ENCODE data around the gene RANBP9. TPM values are rescaled to one million over a fixed set of nuclear protein-coding genes. Genes with fewer than 3 reads are reported as not detected.

The RANBP9 gene
- total RNA-seq, 3 donors from 2014 or later = 43.9 to 51.5 (median 48.0) TPM

DNA sequence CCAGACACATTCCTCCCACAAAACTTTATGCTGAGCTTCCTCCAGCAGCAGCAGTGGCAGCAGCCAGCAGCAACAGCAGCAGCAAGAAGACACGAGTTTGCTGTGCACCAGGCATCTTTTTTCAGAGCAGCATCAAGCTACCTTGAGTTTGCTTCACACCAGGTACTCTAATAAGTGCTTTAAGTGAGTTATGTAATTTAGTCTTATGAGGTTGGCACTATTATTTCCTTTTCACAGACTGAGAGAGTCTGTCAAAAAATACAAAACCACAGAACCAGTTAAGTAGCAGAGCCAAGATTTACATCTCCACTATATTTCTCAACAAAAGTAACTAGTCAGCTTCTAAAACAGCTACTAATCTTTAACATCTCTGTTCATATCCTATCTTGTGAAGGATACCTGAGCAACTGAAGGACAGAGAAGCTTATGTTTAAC, 23.7 kb downstream of the RANBP9 start:
- intact Hi-C loops (cut with DNase I; ENCODE audit: low total_unique reads) = no loop called here
- H3K36me3 ChIP-seq = no peaks in the 10 kb centered on the region
- H3K9me3 ChIP-seq = no peaks in the 10 kb centered on the region
- H3K27me3 ChIP-seq = no peaks in the 10 kb centered on the region
- no peak for TF ChIP-seq POLR2A (IDR thresholded peaks at IDR 0.05)
- TF ChIP-seq POLR2AphosphoS5 (IDR thresholded peaks at IDR 0.05) = no peak
- TF ChIP-seq, protein P1, sequence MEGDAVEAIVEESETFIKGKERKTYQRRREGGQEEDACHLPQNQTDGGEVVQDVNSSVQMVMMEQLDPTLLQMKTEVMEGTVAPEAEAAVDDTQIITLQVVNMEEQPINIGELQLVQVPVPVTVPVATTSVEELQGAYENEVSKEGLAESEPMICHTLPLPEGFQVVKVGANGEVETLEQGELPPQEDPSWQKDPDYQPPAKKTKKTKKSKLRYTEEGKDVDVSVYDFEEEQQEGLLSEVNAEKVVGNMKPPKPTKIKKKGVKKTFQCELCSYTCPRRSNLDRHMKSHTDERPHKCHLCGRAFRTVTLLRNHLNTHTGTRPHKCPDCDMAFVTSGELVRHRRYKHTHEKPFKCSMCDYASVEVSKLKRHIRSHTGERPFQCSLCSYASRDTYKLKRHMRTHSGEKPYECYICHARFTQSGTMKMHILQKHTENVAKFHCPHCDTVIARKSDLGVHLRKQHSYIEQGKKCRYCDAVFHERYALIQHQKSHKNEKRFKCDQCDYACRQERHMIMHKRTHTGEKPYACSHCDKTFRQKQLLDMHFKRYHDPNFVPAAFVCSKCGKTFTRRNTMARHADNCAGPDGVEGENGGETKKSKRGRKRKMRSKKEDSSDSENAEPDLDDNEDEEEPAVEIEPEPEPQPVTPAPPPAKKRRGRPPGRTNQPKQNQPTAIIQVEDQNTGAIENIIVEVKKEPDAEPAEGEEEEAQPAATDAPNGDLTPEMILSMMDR (IDR thresholded peaks at IDR 0.05) = no peak
- peaks cover 0 to 11% of the 10 kb centered on the region in 2 donors for H3K4me1 ChIP-seq
- no peak for DNase-seq (ENCODE audit: low spot score in 2 of 2)
- H3K4me3 ChIP-seq = no peak overlapping the region
- no peak overlapping the region for H3K27ac ChIP-seq

DNA sequence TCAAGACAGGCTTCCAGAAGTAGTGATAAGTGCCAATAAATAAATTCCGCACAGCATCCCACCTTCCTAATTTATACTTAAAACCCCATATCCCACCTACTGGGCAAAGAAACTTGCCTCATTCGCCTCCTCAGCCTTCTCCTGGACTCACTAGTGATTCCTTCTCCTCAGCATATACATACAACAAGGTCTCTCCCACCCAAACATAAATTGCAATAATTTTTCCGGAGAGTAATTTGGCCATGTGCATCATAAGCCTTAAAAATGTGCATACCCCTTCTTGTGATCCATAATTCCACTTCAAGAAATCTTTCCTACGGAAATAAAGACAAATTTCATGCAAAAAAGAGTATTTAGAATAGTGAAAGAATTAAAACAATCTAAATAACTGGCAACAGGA, 26.8 kb downstream of the RANBP9 start:
- H3K4me3 ChIP-seq = no peak overlapping the region
- intact Hi-C loops (cut with DNase I; ENCODE audit: low total_unique reads) = no loop called here
- no peaks in the 10 kb centered on the region for H3K9me3 ChIP-seq
- H3K36me3 ChIP-seq = no peaks in the 10 kb centered on the region
- no peaks in the 10 kb centered on the region for H3K27me3 ChIP-seq
- TF ChIP-seq POLR2AphosphoS5 (IDR thresholded peaks at IDR 0.05) = no peak
- TF ChIP-seq POLR2A (IDR thresholded peaks at IDR 0.05) = no peak
- TF ChIP-seq, protein P1 (IDR thresholded peaks at IDR 0.05) = no peak
- DNase-seq (ENCODE audit: low spot score in 2 of 2) = no peak
- peaks cover 0 to 11% of the 10 kb centered on the region in 2 donors for H3K4me1 ChIP-seq
- H3K27ac ChIP-seq = no peak overlapping the region

DNA sequence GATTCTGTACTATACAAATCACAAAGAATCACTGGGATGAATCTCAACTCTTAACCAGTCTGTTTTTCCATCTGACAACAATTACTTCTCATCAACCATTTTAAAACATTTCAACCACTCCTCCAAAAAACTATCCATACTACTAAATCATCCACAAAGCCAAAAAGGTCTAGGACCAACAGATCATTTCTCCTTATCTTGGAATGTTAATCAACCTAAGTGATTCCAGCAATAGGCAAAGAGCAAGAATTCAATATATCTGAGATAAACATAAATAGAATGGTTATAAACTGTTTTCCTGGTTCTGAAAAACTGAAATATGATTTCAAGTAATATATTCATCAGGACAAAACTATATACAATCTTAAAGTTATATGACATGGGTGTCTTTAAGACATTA, 28.6 kb downstream of the RANBP9 start:
- no peaks in the 10 kb centered on the region for H3K36me3 ChIP-seq
- no peak overlapping the region for H3K4me3 ChIP-seq
- no peak overlapping the region for H3K27ac ChIP-seq
- H3K9me3 ChIP-seq = no peaks in the 10 kb centered on the region
- H3K27me3 ChIP-seq = no peaks in the 10 kb centered on the region
- intact Hi-C loops (cut with DNase I; ENCODE audit: low total_unique reads) = no loop called here
- TF ChIP-seq, protein P1 (IDR thresholded peaks at IDR 0.05) = no peak
- no peak for TF ChIP-seq POLR2AphosphoS5 (IDR thresholded peaks at IDR 0.05)
- no peak for TF ChIP-seq POLR2A (IDR thresholded peaks at IDR 0.05)
- DNase-seq (ENCODE audit: low spot score in 2 of 2) = no peak
- peaks cover 0 to 6% of the 10 kb centered on the region in 2 donors for H3K4me1 ChIP-seq

DNA sequence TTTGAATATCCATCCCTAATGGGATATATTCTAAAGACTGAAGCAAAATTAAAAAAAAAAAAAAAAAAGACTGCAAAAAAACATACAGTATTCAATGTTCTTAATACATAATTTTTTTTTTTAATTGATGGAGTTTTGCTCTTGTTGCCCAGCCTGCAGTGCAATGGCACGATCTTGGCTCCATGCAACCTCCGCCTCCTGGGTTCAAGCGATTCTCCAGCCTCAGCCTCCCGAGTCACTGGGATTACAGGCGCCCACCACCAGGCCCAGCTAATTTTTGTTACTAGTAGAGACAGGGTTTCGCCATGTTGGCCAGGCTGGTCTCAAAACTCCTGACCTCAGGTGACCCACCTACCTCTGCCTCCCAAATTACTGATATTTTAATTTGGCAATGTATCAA, 29.3 kb downstream of the RANBP9 start:
- Histone ChIP-seq H3K27ac (no peak overlapping the region), H3K36me3 (no peaks in the 10 kb centered on the region), H3K4me3 (no peak overlapping the region), H3K9me3 (peaks cover 0 to 2% of the 10 kb centered on the region in 2 donors), H3K27me3 (no peaks in the 10 kb centered on the region), H3K4me1 (no peaks in the 10 kb centered on the region)
- DNase-seq (ENCODE audit: low spot score in 2 of 2) = no peak
- intact Hi-C loops (cut with DNase I; ENCODE audit: low total_unique reads) = no loop called here
- TF ChIP-seq, protein P1 (IDR thresholded peaks at IDR 0.05) = no peak
- TF ChIP-seq POLR2A (IDR thresholded peaks at IDR 0.05) (no peak), POLR2AphosphoS5 (IDR thresholded peaks at IDR 0.05) (no peak)

DNA sequence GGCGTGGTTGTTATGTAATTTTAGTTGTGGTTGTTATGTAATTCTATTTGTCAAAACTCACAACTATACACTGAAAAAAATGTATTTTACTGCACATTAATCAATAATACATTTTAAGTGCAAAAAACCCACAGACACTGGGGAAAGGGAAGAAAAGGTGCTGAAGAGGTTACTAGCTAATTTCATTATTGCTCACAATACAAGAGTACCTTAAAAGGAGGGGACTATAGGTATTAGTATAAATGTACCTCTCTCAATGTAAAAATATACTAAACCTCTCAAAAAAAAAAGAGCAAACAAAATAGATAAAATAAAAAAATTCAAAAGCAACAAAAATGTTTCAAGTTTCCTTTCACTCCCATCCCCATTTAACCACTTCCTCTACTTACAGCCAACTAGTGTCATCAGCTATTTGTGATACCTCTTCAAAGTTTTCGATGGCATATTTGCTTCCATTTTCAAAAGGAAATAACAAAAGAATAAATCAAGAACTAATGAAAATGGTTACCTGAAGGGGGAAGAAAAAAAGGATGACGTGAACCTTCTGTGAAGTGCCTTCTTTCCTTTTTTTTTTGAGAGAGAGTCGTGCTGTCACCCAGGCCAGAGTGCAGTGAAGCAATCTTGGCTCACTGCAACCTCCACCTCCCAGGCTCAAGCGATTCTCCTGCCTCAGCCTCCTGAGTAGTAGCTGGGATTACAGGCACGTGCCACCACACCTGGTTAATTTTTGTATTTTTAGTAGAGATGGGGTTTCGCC, 30.2 kb downstream of the RANBP9 start:
- TF ChIP-seq, protein P1 (IDR thresholded peaks at IDR 0.05) = no peak
- TF ChIP-seq POLR2AphosphoS5 (IDR thresholded peaks at IDR 0.05) = no peak
- no peak for TF ChIP-seq POLR2A (IDR thresholded peaks at IDR 0.05)
- intact Hi-C loops (cut with DNase I; ENCODE audit: low total_unique reads) = no loop called here
- Histone ChIP-seq H3K27ac (no peak overlapping the region), H3K27me3 (no peaks in the 10 kb centered on the region), H3K9me3 (peaks cover 0 to 10% of the 10 kb centered on the region in 2 donors), H3K36me3 (no peaks in the 10 kb centered on the region), H3K4me3 (no peak overlapping the region), H3K4me1 (no peaks in the 10 kb centered on the region)
- DNase-seq (ENCODE audit: low spot score in 2 of 2) = no peak
